ENCODE measurements around the gene ZNF554.

GRCh38 chr19:2788237-2788636, 31.4 kb upstream of the ZNF554 start:
- TF ChIP-seq CTCF (IDR thresholded peaks at IDR 0.05), result no peak
- no peak for TF ChIP-seq EZH2 (IDR thresholded peaks at IDR 0.05)
- no peak for TF ChIP-seq EZH2phosphoT487 (IDR thresholded peaks at IDR 0.05)

All from neural progenitor cell (in vitro differentiated cells).